ENCODE results near the gene TENT4A.

TENT4A gene

GRCh38 chr5:6723816-6724300 is 10.6 kb downstream of the TENT4A start:
- in situ Hi-C loops (cut with HindIII; ENCODE audit: low pct_unique_long_range_greater_than_20kb, low sequenced_read_pairs) = no loop called here
- no peak for TF ChIP-seq JUND (IDR thresholded peaks at IDR 0.05; ENCODE audit: low read depth)
- no peak for DNase-seq (ENCODE audit: low read depth in 1 of 2, low spot score in 1 of 2)

DNA sequence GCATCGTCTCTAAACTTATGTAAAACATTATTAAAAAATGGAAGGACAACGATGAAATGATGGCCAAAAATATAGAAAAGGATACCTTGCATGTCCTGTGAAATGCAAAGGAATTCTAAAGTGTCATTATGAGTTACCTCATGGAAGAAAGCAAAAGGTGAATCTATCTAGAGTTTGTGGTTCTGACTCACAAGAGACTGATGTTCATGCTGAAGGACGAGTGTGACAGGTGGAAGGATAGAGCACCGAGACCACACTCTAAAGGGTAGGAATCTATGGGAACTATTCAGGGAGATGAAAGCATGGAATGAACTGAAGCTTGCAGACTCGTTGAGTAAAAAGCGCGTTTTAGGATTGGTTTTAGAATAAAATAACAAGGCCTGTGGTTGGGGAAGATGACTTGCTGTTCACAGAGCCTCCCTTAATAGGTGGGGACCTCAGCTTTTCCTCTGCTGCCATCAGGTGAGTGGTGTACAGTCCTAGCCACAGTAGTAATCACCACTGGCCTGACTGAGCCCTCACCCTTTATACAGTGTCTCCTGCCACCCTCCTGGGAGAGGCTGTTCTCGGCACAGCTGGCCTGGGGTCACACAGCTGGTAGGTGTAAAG is 11.2 kb downstream of the TENT4A start:
- in situ Hi-C loops (cut with HindIII; ENCODE audit: low pct_unique_long_range_greater_than_20kb, low sequenced_read_pairs) = no loop called here
- no peak for TF ChIP-seq JUND (IDR thresholded peaks at IDR 0.05; ENCODE audit: low read depth)

GRCh38 chr5:6725421-6725820 is 12.2 kb downstream of the TENT4A start:
- TF ChIP-seq JUND (IDR thresholded peaks at IDR 0.05; ENCODE audit: low read depth) = no peak
- DNase-seq (ENCODE audit: low read depth in 1 of 2, low spot score in 1 of 2) = no peak
- in situ Hi-C loops (cut with HindIII; ENCODE audit: low pct_unique_long_range_greater_than_20kb, low sequenced_read_pairs) = no loop called here

More for the DNA sequence above, 11.2 kb downstream of the TENT4A start:
- DNase-seq (ENCODE audit: low read depth in 1 of 2, low spot score in 1 of 2) = no peak

DNA sequence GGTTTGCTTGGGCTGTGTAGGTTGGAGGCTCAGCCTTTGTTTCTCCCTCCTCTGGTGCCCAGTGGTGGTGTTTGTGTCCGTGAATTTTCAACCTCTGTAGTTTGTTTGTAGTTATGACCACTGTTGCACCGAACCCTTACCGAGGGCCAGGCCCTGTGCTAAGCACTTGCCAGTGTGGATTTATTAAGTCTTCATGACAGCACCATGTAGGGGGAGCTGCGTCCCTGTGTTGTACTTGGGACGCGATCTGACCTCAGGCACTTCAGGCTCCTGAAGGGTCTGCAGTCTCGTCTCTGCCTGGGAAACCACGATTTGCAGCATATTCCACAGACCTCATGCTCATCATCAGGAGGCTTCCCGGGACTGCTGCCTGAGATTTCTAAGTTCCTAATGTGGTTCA is 12.8 kb downstream of the TENT4A start:
- no peak for TF ChIP-seq JUND (IDR thresholded peaks at IDR 0.05; ENCODE audit: low read depth)
- in situ Hi-C loops (cut with HindIII; ENCODE audit: low pct_unique_long_range_greater_than_20kb, low sequenced_read_pairs) = no loop called here
- no peak for DNase-seq (ENCODE audit: low read depth in 1 of 2, low spot score in 1 of 2)

DNA sequence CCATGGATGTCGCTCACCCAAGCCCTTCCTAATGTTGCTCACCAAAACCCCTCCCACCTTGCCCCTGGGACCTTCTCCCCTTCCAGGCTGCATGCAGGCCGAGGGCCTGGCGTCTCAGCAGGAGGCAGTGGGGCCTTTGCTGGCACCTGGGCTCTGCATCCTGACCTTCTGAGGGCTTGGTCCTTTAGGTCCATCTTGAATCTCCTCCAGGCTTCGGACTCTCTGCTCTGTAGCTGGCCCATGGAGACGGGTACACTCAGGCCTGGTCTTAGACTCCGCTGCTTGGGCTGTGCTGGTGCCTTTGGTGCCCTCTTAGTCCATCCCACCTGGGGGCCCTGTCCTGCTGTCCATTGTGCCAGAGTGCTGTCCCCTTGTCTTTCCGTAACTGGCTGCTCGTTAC is 14.0 kb downstream of the TENT4A start:
- DNase-seq (ENCODE audit: low read depth in 1 of 2, low spot score in 1 of 2) = no peak
- in situ Hi-C loops (cut with HindIII; ENCODE audit: low pct_unique_long_range_greater_than_20kb, low sequenced_read_pairs) = no loop called here
- no peak for TF ChIP-seq JUND (IDR thresholded peaks at IDR 0.05; ENCODE audit: low read depth)

GRCh38 chr5:6728011-6728794 is 15.0 kb downstream of the TENT4A start:
- in situ Hi-C loops (cut with HindIII; ENCODE audit: low pct_unique_long_range_greater_than_20kb, low sequenced_read_pairs) = no loop called here
- TF ChIP-seq JUND (IDR thresholded peaks at IDR 0.05; ENCODE audit: low read depth) = no peak
- no peak for DNase-seq (ENCODE audit: low read depth in 1 of 2, low spot score in 1 of 2)

DNA sequence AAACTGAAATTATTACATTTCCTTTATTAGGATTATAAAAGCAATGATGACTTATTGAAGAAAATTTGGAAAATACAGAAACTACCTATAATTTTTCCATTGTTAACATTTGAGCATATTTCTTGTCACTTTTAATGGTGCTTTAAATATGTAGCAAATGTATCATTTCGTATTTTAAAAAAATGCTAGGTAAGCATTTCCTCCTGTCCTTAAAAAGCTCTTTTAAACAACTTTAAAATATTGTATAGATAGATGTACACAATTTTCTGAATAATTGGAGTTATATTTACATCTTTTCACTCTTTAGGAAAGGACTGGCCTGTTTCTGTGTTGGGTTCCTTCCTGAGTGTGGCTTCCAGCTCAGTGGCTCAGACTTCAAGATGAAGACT is 15.6 kb downstream of the TENT4A start:
- in situ Hi-C loops (cut with HindIII; ENCODE audit: low pct_unique_long_range_greater_than_20kb, low sequenced_read_pairs) = no loop called here
- DNase-seq (ENCODE audit: low read depth in 1 of 2, low spot score in 1 of 2) = no peak
- no peak for TF ChIP-seq JUND (IDR thresholded peaks at IDR 0.05; ENCODE audit: low read depth)

DNA sequence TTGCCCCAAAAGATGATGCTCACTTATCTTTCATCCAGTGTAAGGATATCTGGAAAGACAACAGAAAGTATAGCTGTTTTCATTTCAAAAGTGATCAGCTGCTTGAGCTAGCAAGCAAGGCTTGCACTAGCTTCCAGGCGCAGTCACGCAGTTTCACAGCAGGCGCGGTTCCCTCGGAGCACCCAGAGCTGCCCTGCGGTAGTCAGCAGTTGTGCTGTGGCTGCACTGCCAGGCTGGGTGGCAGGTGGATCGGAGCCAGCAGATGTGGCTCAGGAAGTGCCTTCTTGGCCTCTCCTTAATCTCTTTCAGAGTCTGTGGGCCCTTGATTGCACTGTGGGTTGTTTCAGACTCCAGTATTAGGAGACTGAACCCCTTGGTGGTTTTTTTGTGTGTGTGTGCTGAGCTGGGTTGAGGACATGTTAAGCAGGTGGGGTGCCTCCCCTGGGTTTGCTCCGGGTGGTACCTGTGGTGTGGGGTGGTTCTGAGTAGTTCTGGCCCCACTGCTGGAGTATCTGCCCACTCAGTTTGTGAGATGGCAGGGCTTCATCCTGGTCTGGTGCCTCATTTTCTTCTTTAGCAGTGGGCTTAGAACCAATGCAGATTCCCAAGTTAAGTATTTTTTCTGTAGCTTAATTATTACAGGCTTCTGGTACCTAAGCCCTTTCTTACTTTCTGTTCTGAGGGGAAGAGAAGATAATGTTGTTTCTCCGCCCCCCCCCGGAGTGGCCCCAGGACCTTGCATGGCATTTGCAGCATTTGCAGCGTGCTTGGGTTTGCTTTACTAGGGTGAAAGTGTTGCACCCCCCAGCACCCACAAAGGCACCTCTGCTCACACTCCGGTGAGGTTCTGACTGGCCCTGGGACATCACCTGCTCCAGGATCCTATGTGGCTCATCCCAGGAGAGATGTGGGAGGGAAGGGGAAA is 16.4 kb downstream of the TENT4A start:
- in situ Hi-C loops (cut with HindIII; ENCODE audit: low pct_unique_long_range_greater_than_20kb, low sequenced_read_pairs) = no loop called here
- DNase-seq (ENCODE audit: low read depth in 1 of 2, low spot score in 1 of 2) = no peak
- no peak for TF ChIP-seq JUND (IDR thresholded peaks at IDR 0.05; ENCODE audit: low read depth)

DNA sequence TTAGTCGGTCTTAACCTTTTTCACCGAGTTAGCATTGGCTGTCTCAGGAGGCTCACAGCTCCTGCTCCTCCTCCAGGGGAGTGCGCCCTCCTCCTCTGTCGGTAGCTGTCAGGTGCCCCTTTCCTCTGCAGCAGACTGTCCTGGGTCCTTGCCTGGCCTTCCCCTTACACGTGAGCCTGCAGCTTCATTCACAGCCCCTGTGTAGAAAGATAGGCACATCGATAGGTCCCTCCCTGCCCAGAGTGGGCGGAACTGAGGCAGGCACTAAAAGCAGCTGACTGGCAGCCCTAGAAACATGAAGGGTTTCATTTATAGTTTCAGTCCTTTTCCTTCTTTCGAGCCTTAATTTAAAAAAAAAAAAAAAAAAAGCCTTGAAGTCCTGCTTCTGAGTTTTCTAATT is 17.2 kb downstream of the TENT4A start:
- TF ChIP-seq JUND (IDR thresholded peaks at IDR 0.05; ENCODE audit: low read depth) = no peak
- DNase-seq (ENCODE audit: low read depth in 1 of 2, low spot score in 1 of 2) = no peak
- in situ Hi-C loops (cut with HindIII; ENCODE audit: low pct_unique_long_range_greater_than_20kb, low sequenced_read_pairs) = no loop called here

DNA sequence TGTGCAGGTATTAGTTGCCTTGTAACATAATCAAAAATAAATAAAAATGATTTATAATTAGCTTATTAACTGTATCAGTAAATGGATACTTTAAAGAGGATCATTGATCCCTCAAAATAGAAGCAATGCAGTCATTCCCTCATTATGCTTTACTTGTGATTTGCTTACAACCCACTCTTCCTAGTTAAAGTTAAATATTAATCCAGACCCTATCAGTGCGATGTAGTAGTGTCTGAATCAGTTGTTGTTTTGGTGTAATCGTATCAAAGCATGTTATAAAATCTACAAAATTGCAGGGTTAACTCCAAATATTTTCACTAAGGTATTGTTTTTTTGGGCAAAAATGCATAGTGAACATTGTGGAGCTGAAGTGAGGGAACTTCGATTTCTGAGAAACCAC is 17.6 kb downstream of the TENT4A start:
- no peak for TF ChIP-seq JUND (IDR thresholded peaks at IDR 0.05; ENCODE audit: low read depth)
- no peak for DNase-seq (ENCODE audit: low read depth in 1 of 2, low spot score in 1 of 2)
- in situ Hi-C loops (cut with HindIII; ENCODE audit: low pct_unique_long_range_greater_than_20kb, low sequenced_read_pairs) = no loop called here

DNA sequence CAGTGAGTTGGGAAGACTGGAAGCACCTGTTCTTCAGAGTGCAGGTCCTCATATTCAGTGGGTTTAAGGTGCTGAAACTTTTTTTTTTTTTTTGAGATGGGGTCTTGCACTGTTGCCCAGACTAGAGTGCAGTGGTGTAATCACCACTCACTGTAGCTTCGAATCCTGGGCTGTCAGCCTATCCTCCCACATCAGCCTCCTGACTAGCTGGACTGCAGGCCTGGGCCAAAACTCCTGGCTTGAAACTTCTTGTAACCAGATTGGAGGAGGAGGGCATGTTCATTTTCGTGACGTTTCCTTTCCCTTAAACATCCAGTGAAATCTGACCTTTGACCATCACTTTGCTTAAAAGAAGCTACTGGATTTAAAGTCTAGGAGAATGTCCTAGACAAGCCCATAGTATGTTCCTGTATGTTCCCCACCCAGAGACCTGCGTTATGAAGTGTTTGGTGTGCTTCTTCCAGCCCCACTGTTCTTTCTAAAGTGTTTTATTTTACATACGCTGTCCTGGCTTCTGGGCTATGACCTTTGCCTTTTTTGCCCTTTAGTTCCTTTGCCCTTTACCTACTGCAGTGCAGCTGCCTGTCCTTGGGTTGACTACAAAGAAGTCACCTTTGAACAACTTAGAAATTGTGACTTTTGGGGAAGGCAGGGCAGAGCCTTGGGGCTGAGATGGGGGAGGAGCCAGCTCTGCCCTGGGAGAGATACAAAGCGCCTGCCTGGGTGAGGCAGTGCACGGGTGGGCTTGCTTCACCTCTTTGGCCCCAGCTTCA is 18.4 kb downstream of the TENT4A start:
- in situ Hi-C loops (cut with HindIII; ENCODE audit: low pct_unique_long_range_greater_than_20kb, low sequenced_read_pairs) = no loop called here
- DNase-seq (ENCODE audit: low read depth in 1 of 2, low spot score in 1 of 2) = no peak
- TF ChIP-seq JUND (IDR thresholded peaks at IDR 0.05; ENCODE audit: low read depth) = no peak

Data from T47D (cell line).